ENCODE measurements around the gene APMAP. TPM values are rescaled to one million over a fixed set of nuclear protein-coding genes. Genes with fewer than 3 reads are reported as not detected.
A peak's percentile ranks its signal among the peaks of the same experiment; 100 is the strongest.

Gene APMAP
- total RNA-seq, 2 donors from 2014 or later, result 47.0 to 52.2 TPM

DNA sequence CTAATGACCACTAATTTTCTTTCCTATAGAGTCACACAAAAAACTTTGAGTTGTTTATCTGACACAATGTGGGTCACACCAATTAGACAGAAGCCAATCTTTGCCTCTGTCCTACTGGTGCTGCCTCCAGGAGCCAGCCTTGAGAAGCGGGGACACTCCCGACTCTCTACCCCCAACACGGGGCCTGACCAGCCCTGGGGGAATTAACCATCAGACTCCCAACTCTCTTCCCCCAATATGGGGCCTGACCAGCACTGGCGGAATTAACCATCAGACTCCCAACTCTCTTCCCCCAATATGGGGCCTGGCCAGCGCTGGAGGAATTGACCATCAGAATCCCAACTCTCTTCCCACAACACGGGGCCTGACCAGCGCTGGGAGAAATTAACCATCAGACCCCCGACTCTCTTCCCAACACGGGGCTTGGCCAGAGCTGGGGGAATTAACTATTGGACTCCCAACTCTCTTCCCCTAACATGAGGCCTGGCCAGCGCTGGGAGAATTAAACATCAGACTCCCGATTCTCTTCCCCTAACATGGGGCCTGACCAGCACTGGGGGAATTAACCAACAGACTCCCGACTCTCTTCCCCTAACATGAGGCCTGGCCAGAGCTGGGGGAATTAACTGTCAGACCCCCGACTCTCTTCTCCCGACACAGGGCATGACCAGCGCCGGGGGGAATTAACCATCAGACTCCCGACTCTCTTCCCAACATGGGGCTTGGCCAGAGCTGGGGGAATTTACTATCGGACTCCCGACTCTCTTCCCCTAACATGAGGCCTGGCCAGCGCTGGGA is 31.0 kb downstream of the APMAP start:
- no peak for DNase-seq
- no peak for ATAC-seq
- intact Hi-C loops (cut with DNase I), result no loop called here

DNA sequence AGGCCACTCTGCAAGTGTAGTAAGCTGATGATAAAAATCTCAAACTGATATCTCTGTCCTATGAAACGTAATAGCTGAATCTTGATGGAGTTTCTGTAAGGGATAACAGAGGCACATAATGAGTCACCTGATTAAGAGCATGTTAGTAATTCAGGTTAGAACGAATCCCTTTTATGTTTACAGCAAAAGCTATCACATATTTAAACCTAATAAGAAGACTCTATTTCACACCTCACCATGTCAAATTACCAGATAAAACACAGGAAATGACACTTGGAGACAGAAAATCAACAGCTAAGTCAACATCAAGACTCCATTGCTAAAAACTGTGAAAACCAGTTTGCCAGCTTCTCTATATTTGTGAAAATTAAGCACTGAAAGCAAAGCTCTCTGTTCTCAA is 31.7 kb downstream of the APMAP start:
- intact Hi-C loops (cut with DNase I), result no loop called here
- ATAC-seq (no peak), DNase-seq (no peak)

DNA sequence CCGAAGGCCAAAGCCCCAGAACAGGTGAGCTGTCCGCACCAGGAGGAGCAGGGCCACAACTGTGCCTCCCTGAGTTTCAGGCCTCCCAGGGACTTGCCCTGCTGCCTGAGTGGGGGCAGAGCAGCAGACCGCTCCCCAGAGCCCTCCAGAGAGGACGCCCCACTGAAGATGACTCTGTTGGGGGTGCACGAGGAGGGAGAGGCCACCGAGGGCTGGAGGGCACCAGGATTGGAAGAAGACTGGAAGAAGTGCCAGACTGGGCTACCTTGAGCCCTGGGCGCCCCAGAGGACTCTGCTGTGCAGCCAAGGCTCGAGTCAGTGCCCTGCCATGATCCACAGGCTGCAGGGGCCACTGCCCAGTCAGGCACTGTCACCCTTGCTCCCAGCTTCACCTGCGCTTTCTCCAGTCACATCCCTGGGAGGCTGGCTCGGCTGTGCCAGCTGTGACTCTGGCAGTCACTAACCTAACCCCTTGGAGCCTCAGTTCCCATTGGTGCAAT is 32.2 kb downstream of the APMAP start:
- intact Hi-C loops (cut with DNase I), result no loop called here
- DNase-seq (no peak), ATAC-seq (no peak)

DNA sequence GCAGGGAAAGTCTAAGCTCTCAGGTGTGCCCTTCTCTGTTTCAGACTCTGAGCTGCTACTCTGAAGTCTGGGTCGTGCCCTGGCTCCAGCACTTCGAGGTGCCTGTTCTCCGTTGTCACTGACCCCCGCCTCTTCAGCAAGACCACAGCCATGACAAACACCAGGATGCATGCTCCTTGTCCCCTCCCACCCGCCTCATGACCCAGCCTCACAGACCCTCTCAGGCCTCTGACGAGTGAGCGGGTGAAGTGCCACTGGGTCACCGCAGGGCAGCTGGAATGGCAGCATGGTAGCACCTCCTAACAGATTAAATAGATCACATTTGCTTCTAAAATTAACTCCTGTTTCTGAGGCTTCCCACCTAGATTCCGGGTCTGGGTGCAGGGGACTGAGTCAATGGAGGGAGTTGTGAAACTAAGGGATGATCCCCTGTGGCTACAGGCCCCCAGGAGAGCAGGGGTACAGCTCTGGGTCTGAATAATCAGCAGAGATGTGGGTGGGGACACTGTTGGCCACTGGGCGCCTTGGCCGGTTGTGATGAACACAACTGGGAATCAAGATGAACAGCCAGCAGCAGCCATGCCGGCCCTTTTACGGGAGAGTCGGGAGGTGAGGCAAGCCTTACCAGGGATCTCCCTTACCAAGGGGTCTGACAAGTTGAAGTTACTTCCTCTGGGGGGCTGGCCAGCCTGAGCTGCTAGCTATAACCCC is 32.8 kb downstream of the APMAP start:
- DNase-seq (no peak), ATAC-seq (no peak)
- intact Hi-C loops (cut with DNase I), result no loop called here

DNA sequence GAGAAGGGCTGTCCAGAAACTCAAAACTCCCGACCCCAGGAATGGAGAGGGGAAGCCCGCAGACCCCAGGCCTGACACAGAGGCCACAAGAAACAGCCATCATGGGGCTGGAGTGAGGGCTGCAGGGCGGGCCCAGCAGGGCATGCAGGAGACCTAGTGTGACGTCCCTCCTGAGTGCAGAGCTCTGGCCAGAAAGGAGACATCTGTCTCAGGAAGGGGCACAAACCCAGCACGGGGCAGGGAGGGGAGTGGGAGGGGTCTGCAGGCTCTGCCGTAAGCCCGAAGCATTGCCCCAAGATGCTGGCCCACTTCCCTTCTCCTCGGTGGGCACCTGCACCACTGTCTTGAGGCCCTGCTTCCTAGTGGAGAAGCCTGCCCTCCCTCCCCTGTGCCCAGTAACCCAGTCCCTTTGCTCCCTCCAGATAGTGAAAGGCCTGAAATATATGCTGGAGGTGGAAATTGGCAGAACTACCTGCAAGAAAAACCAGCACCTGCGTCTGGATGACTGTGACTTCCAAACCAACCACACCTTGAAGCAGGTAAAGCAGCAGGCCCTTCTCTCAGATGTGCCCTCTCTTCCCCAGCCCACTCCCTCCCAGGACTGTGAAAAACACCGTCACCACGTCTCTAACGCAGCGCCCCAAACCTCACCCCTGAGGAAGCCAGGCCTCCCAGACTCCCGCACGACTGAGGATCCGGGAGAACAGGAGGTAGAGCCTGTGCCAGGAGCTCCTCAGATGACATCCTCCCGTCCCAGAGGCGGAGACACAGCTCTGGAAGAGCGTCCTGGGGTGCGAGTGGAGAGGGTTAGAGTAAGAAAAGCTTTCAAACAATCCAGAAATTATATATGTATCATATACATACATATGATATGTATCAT is 33.8 kb downstream of the APMAP start:
- ATAC-seq, result no peak
- intact Hi-C loops (cut with DNase I), result no loop called here

DNA sequence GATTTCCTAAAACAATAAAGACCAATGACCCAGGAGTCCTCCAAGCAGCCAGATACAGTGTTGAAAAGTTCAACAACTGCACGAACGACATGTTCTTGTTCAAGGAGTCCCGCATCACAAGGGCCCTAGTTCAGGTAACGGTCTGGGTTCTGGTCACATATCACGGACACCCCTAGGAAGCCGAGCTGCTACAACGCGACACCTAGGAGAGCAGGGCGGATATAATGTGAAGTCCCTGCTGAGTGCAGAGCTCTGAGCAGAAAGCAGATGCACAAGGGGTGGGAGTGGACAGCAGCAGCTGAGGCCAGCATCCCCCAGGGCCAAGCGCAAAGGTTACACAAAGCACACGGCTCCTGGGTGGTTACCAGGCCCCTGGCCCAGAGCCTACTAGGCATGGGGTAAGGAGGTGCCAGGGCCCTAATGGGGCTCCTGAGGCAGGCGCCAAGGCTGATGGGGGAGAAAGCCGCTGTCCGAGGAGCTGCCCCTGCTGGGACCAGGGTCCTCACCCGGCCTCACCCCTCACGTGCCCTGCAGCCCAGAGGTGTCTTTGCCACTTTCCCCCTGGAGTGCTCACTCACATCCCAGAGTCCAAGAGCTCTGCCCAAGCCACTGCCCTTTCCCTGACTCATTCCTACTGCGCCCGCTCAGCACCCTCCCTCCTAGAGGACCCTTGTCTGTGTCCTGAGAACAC is 35.1 kb downstream of the APMAP start:
- intact Hi-C loops (cut with DNase I), result no loop called here
- DNase-seq, result no peak
- peak in 1 of 2 donors; percentile 46 for ATAC-seq

More for the DNA sequence above, 33.8 kb downstream of the APMAP start:
- no peak for DNase-seq

DNA sequence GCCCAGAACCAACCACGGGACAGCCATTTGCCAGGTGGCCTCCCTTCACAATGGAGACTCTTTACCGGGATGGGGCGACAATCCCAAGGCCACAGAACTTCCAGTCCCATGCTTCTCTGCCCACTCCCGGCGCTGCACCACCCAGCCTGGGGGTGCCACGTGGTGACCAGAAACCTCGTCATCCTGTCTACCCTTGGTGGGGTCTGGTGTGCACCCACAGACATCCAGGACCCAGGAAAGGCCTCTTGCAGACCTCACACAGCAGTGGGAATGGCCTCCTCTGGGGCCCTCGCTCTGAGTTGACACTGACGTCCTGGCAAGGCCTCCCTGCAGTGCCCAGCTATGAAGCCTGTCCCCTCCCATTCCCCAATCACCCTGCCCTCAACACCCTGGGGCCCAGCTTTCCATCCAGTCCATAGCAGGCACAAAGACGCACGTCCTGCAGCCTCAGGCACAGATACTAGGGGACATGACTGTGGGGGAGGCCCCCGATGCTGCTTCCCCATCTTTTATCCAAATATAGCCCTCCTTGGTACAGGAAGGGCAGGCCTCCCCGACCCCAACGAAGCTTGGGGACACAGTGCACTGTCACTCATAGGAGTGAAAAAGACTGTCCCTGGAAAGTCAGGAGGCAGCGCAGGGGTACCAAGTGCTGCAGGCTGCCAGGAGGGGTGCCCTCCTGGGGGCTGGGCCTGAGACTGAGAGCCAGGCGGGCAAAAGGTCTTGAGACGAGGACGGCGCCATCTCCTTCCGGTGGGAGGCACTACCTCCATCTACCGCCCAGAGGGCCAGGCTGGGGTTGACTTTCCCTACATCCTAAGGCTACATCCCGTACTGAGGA is 36.3 kb downstream of the APMAP start:
- no peak for DNase-seq
- no peak for ATAC-seq
- intact Hi-C loops (cut with DNase I), result no loop called here

DNA sequence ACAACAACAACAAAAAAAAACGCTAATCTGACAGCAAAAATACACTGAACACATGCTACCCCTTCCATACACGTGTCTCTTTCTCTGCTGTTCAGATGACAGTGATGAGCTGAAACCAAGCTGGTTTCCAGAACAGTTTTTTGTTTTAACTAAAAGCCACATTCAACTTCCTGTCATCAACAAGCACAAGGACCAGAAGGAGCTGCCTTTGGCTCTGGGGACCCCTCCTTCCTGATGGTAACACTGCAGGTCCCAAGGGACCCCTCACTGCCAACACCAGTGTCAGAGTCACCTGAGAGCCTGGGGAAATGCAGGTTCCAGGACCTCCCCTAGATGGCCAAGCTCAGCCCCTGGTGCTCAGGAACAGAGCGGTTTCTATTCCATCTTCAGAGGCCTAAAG is 37.5 kb downstream of the APMAP start:
- ATAC-seq (no peak), DNase-seq (no peak)
- intact Hi-C loops (cut with DNase I), result no loop called here

DNA sequence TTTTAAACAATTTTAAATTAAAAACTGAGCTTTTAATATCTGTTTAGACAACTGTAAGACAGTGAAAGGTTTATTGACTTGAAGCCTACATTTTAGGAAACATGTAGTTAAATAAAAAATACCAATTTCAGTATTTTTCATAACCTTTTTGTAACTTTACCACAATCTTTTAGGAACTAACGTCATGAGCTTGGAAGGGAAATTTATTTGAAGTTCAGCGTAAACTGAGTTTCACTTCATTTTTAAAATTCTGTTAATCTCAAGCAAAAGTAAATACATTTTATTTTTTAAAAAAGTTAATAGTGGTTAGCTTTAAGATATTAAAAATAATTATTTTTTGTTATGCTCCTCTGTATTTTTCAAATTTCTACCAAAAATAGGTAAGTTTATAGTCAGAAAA is 38.0 kb downstream of the APMAP start:
- intact Hi-C loops (cut with DNase I), result no loop called here

DNA sequence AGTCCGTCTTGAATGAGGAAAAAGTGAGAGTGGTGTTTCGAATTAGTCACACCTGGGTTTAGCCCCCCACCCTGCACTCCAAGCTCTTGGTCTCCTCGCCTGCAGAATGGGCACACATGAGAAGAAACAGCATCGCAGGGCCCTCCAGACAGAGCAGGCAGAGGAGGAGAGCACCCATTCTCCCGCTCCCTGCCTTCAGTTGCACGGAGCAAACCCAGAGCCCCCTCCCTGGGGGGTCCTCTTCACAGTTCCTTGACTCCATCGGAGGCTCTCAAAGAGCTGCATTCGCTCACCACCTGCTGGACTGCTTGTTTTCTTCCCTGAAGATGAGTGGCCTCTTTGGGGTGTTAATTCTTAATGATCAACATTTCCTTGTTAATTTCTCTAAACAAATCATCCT is 38.4 kb downstream of the APMAP start:
- no peak for DNase-seq
- no peak for ATAC-seq
- intact Hi-C loops (cut with DNase I), result no loop called here

More for the DNA sequence above, 38.0 kb downstream of the APMAP start:
- ATAC-seq (no peak), DNase-seq (no peak)

DNA sequence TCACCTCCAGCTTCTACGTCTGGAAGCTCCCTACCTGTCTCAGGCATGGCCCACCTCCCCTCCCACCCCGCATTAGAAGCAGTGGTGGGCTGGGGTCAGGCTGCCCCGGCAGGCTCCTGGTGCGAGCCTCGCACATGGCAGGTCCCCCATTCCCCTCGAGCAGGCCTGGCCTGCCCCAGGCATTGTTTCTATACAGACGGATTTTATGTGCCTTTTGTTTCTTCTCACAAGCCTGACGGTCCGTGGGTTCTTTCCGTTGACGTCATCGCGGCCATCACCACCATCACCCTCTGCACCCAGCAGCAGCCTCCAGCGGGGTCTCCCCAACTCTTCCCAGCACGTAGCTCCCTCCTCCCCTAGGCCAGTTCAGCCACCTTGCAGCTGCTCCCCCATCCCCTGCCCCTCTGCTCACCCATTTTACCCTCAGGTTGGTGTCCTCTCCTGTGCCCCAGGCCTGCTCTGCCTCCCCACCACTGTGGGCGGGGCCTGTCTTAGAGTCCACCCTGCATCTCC is 38.9 kb downstream of the APMAP start:
- ATAC-seq (no peak), DNase-seq (no peak)
- intact Hi-C loops (cut with DNase I), result no loop called here

DNA sequence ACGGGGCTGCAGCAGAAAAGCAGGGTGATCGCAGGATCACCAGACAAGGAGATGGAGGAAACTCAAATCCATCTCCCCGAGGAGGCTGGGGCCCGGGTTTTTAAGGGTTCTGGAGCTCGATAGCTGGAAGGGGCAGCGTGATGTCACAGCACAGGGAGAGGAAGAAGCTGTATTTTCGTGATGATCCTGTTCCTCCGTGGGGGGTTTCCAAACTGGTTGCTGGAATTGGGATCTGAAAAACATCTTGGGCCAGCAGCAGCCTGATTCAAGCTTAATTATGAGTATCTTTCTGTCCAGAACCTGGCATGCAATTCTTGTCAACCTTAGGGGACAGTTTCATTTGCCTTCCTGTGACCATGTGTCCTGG is 39.4 kb downstream of the APMAP start:
- DNase-seq (no peak), ATAC-seq (no peak)
- intact Hi-C loops (cut with DNase I), result no loop called here

DNA sequence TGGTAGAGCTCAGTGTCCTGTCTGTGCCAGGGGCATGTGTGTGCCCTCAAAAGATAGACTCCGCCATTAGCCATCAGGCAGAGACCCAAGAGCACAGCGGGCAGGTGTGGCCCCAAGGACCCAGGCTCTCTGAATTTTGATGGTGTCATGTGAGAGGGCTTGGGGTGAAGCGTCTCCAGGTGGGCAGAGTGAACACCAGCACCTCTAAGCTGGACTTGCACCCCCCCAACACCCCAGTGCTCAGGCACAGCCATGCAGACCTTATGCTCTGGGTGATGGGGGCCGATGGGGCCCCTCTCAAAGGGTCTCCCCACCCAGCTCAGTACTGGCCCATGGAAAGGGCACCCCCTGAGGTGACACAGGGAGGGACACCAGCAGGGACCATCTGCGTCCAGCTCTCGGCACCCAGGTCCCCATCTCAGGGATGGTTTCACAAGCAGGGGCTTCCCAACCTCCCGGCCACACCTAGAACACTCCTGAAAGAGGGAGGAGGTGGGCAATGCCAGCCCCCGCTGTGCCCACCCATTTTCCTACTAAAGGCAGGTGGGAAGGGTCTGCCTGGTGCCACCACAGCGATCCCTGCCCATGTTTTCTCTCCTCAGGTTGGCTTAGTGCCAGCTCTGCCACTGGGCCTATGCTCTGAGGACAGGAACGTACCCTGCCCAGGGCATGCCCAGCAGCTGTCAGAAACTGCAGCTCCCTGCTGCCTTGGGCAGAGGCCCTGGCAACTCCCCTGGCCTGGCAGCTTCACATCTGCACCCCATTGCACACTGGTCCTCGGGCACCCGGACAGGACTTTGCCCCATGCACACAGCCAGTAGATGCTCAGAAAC is 40.0 kb downstream of the APMAP start:
- ATAC-seq, result peak in 1 of 2 donors; percentile 57
- intact Hi-C loops (cut with DNase I), result no loop called here
- no peak for DNase-seq

DNA sequence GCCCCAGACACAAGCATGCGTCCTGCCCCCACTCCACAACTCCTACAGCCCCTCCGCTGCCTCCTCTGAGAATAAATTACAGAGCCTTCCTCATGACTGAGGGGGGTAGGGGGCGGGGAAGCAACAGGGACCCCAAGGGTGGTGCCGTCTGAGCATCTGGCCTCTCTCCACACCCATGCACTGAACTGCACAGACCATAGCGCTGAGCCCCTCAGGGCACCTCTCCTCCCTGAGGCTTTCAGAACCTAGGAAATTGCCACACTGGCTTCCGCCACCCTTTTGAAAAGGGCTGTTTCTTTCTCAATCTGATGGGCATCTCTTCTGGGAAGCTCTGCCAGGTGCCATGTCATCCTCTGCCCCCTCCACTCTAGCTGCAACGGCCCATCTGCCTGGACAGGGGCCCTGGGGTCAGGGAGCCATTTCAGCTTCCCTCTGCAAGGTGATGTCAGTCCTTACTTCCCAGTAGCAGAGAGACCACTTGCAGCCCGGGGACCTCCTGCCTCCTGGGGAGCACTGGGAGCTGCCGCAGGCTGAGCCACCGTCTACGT is 40.9 kb downstream of the APMAP start:
- ATAC-seq (peak in 1 of 2 donors; percentile 13), DNase-seq (no peak)
- intact Hi-C loops (cut with DNase I), result no loop called here

DNA sequence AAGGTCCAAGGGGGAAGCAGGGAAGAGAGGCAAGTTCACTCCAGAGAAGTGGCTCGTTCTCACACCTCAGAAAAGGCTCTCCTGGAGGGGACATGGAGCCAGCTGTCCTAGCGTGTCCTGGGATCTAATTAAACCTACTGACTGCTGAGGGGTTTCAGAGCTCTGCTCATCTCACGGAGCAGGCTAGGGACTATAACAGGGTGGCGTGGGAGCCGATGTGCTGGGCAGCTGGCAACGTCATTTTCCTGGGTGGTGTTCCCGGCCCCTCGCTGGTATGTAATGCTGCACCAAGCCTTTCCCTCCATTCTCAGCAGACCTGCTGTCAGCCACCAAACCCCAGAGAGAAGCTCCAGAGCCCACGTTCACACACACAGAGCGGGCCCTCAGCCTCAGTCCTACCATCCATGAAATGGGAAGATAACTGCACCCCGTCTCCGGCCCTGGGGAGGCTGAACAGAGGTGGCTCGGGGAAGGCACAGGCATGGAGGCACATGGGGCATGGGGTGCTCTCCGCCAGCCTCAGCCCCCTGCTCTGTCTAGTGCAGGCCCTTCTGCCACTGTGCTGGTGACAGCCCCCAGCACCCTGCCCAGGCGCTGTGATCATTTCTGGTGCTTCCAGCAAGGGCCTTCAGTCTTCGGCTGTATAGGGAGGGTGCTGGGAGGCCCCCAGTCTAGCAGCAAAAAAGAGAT is 41.6 kb downstream of the APMAP start:
- ATAC-seq (no peak), DNase-seq (no peak)
- intact Hi-C loops (cut with DNase I), result no loop called here

DNA sequence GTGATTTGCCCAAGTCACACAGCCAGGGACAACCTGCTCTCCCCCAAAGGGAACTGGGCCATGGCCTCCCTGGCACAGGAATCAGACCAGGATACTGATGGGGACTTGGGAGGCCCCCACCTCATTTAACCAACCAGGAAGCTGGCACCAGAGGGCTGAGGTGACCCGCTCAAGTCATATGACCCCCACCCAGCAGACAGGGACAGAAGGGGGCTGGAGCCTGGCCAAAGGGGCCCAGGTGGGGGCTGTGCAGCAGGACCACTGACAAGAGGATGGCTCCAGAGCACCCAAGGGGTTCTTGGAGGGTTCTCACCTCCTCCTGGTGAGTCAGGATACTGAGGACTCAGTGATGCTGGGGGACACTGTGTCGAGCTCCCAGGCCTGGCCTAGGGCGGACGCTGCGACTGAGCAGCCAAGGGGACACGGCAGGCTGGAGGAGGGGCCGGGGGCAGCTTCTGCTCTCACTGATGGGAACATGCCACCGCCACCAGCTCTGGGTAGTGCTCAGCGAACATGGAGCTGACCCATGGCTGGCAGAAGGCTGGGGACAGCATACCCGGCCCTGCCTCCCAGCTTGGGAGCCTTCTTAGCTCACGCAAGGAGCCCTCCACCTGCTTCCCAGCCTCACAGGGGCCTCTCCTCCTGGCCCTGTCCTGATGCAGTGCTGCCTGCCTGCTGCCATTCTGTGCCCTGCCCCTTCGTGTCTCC is 42.3 kb downstream of the APMAP start:
- intact Hi-C loops (cut with DNase I), result no loop called here
- DNase-seq (no peak), ATAC-seq (no peak)

Data from left cardiac atrium (tissue), 4 donors.